Ovary (tissue), 3 donors: ENCODE data around the gene UNC5B.

Experiments used
- EP300 ChIP-seq: sonication (generic); formaldehyde crosslinking; IDR thresholded peaks from one replicate; pipeline ENCODE4 v1.6.1; 2017; ENCODE audit warnings: antibody characterized with exemption
- POLR2A ChIP-seq: fragments of 450-650 bp; IDR thresholded peaks from one replicate; pipeline ENCODE4 v1.6.1; 2017; ENCODE audit warnings: antibody characterized with exemption, mild to moderate bottlenecking, moderate library complexity
- TF ChIP-seq, protein P1 (sequence below), 3 donors: fragments of 450-650 bp in 2 of 3; fragments of 200-600 bp in 1 of 3; IDR thresholded peaks; one replicate each; pipeline versions ENCODE4 v1.5.1 to v1.8.0; 2016 to 2022; ENCODE audit warnings: antibody characterized with exemption in 3 of 3, mild to moderate bottlenecking in 1 of 3
- donor health status: DM: no; HTN: no; CAD: no.

DNA sequence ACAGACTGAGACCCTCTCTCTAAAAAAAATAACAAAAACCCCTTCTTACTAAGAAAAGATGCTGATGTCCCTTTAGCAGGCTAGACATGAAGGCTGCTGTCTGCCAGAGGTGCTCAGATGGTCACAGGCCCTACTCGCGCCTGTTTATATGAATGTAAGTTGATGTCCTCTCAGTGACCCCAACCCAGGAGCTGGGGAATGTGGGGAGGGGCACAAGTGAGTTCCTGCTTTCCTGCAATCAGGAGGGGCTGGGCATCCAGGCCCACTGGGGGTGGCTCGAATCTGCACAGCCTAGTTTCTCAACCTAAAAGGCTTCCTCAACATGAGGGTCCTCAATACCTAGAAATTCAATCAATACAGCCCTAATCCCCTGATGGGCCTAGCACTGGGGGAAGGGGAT, 94.6 kb downstream of the UNC5B start:
- TF ChIP-seq, protein P1, sequence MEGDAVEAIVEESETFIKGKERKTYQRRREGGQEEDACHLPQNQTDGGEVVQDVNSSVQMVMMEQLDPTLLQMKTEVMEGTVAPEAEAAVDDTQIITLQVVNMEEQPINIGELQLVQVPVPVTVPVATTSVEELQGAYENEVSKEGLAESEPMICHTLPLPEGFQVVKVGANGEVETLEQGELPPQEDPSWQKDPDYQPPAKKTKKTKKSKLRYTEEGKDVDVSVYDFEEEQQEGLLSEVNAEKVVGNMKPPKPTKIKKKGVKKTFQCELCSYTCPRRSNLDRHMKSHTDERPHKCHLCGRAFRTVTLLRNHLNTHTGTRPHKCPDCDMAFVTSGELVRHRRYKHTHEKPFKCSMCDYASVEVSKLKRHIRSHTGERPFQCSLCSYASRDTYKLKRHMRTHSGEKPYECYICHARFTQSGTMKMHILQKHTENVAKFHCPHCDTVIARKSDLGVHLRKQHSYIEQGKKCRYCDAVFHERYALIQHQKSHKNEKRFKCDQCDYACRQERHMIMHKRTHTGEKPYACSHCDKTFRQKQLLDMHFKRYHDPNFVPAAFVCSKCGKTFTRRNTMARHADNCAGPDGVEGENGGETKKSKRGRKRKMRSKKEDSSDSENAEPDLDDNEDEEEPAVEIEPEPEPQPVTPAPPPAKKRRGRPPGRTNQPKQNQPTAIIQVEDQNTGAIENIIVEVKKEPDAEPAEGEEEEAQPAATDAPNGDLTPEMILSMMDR (IDR thresholded peaks at IDR 0.05), result no peak
- TF ChIP-seq POLR2A (no peak), EP300 (no peak)
